ENCODE results near the gene SIGLEC6.

Gene SIGLEC6

GRCh38 chr19:51570962-51571575, 39.6 kb upstream of the SIGLEC6 start, which contains the start of gene ZNF175:
TSS of gene ZNF175 (plus strand) at chr19:51571283. CDS start at chr19:51573330, 2,047 bp downstream.
- no peak for TF ChIP-seq CTCF (IDR thresholded peaks at IDR 0.05; ENCODE audit: control insufficient read depth, extremely low read depth, insufficient read depth)
- H3K4me3 ChIP-seq (ENCODE audit: low read depth, low read length) = peak within 1 kb of the TSS; percentile 65
- peak; percentile 95 for DNase-seq (ENCODE audit: low read depth)

- no peak for TF ChIP-seq CTCF (IDR thresholded peaks at IDR 0.05; ENCODE audit: control insufficient read depth, extremely low read depth, insufficient read depth)
- DNase-seq (ENCODE audit: low read depth) = no peak
- no peak overlapping the region for H3K4me3 ChIP-seq (ENCODE audit: low read depth, low read length)
These were observed 37.0 kb upstream of the SIGLEC6 start for GRCh38 chr19:51568456-51568855.

- no peak overlapping the region for H3K4me3 ChIP-seq (ENCODE audit: low read depth, low read length)
- DNase-seq (ENCODE audit: low read depth) = no peak
- TF ChIP-seq CTCF (IDR thresholded peaks at IDR 0.05; ENCODE audit: control insufficient read depth, extremely low read depth, insufficient read depth) = no peak
These were observed 36.1 kb upstream of the SIGLEC6 start for GRCh38 chr19:51567583-51567982.

GRCh38 chr19:51566489-51567100, 35.1 kb upstream of the SIGLEC6 start:
- TF ChIP-seq CTCF (IDR thresholded peaks at IDR 0.05; ENCODE audit: control insufficient read depth, extremely low read depth, insufficient read depth) = no peak
- no peak for DNase-seq (ENCODE audit: low read depth)
- no peak overlapping the region for H3K4me3 ChIP-seq (ENCODE audit: low read depth, low read length)

- no peak for TF ChIP-seq CTCF (IDR thresholded peaks at IDR 0.05; ENCODE audit: control insufficient read depth, extremely low read depth, insufficient read depth)
- no peak overlapping the region for H3K4me3 ChIP-seq (ENCODE audit: low read depth, low read length)
- DNase-seq (ENCODE audit: low read depth) = no peak
These were observed 34.1 kb upstream of the SIGLEC6 start for GRCh38 chr19:51565583-51565982.

- no peak for DNase-seq (ENCODE audit: low read depth)
- no peak overlapping the region for H3K4me3 ChIP-seq (ENCODE audit: low read depth, low read length)
- no peak for TF ChIP-seq CTCF (IDR thresholded peaks at IDR 0.05; ENCODE audit: control insufficient read depth, extremely low read depth, insufficient read depth)
These were observed 33.3 kb upstream of the SIGLEC6 start for GRCh38 chr19:51564791-51565190.

GRCh38 chr19:51560339-51560738, 28.9 kb upstream of the SIGLEC6 start:
- no peak for DNase-seq (ENCODE audit: low read depth)
- TF ChIP-seq CTCF (IDR thresholded peaks at IDR 0.05; ENCODE audit: control insufficient read depth, extremely low read depth, insufficient read depth) = no peak
- H3K4me3 ChIP-seq (ENCODE audit: low read depth, low read length) = no peak overlapping the region

Measured in LNCaP clone FGC (cell line).